ENCODE data around the gene TP53I11.

GRCh38 chr11:44988981-44989635, 38.4 kb upstream of the TP53I11 start:
- no peak for TF ChIP-seq USF1 (CRISPR knock-in tag; IDR thresholded peaks at IDR 0.05)
- no peak for TF ChIP-seq CBFB (CRISPR knock-in tag; IDR thresholded peaks at IDR 0.05; ENCODE audit: low read depth)
- TF ChIP-seq CTCF (IDR thresholded peaks at IDR 0.05) = no peak
- TF ChIP-seq USF2 (CRISPR knock-in tag; IDR thresholded peaks at IDR 0.05) = no peak
